HL-60 (cell line): ENCODE data around the gene COBL.

Experiments used
- DNase-seq, 2 experiments: peaks; one replicate each; pipeline ENCODE4 v3.0.0-alpha.2; 2010 to 2020; ENCODE audit warnings: low read depth in 1 of 2, low spot score in 1 of 2
- H3K27ac ChIP-seq: fragments of 250-450 bp; sonication (Bioruptor Pico); replicated peaks from 2 replicates; pipeline ENCODE4 v1.5.1; 2020; ENCODE audit warnings: mild to moderate bottlenecking, moderate library complexity
- H3K27me3 ChIP-seq: fragments of 250-450 bp; sonication (Bioruptor Pico); 2 replicates; pipeline ENCODE4 v1.5.1; 2021; ENCODE audit warnings: mild to moderate bottlenecking, moderate library complexity; ENCODE audit not compliant: insufficient read depth, poor library complexity, severe bottlenecking
- H3K4me3 ChIP-seq: replicated peaks from 2 replicates; pipeline ENCODE4 v1.5.1; 2011; ENCODE audit warnings: mild to moderate bottlenecking, control low read depth, low read length; ENCODE audit not compliant: insufficient read depth
- GABPA ChIP-seq: IDR thresholded peaks from 2 replicates; pipeline ENCODE4 v1.6.1; 2012; ENCODE audit warnings: low read depth
- POLR2AphosphoS5 ChIP-seq: IDR thresholded peaks from 2 replicates; pipeline ENCODE4 v1.6.1; 2012; ENCODE audit warnings: low read depth
- SPI1 ChIP-seq: IDR thresholded peaks from 2 replicates; pipeline ENCODE4 v1.6.1; 2012; ENCODE audit warnings: low read depth, mild to moderate bottlenecking, borderline replicate concordance
- TF ChIP-seq, protein P1 (sequence below): IDR thresholded peaks from 2 replicates; pipeline ENCODE4 v1.6.1; 2012; ENCODE audit warnings: low read depth; ENCODE audit not compliant: insufficient replicate concordance
- TF ChIP-seq, protein P2 (sequence below): IDR thresholded peaks from one replicate; pipeline ENCODE4 v1.5.1; 2011; ENCODE audit warnings: low read length, control low read depth, inconsistent platforms; ENCODE audit not compliant: insufficient read depth

Gene COBL

GRCh38 chr7:51118628-51119027 lies 198.0 kb downstream of the COBL start:
- Histone ChIP-seq H3K27me3 (no peaks in the 10 kb centered on the region), H3K27ac (no peak overlapping the region), H3K4me3 (no peak overlapping the region)
- no peak for DNase-seq
- TF ChIP-seq, protein P1, sequence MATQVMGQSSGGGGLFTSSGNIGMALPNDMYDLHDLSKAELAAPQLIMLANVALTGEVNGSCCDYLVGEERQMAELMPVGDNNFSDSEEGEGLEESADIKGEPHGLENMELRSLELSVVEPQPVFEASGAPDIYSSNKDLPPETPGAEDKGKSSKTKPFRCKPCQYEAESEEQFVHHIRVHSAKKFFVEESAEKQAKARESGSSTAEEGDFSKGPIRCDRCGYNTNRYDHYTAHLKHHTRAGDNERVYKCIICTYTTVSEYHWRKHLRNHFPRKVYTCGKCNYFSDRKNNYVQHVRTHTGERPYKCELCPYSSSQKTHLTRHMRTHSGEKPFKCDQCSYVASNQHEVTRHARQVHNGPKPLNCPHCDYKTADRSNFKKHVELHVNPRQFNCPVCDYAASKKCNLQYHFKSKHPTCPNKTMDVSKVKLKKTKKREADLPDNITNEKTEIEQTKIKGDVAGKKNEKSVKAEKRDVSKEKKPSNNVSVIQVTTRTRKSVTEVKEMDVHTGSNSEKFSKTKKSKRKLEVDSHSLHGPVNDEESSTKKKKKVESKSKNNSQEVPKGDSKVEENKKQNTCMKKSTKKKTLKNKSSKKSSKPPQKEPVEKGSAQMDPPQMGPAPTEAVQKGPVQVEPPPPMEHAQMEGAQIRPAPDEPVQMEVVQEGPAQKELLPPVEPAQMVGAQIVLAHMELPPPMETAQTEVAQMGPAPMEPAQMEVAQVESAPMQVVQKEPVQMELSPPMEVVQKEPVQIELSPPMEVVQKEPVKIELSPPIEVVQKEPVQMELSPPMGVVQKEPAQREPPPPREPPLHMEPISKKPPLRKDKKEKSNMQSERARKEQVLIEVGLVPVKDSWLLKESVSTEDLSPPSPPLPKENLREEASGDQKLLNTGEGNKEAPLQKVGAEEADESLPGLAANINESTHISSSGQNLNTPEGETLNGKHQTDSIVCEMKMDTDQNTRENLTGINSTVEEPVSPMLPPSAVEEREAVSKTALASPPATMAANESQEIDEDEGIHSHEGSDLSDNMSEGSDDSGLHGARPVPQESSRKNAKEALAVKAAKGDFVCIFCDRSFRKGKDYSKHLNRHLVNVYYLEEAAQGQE: no peak
- TF ChIP-seq GABPA: no peak
- TF ChIP-seq, protein P2, sequence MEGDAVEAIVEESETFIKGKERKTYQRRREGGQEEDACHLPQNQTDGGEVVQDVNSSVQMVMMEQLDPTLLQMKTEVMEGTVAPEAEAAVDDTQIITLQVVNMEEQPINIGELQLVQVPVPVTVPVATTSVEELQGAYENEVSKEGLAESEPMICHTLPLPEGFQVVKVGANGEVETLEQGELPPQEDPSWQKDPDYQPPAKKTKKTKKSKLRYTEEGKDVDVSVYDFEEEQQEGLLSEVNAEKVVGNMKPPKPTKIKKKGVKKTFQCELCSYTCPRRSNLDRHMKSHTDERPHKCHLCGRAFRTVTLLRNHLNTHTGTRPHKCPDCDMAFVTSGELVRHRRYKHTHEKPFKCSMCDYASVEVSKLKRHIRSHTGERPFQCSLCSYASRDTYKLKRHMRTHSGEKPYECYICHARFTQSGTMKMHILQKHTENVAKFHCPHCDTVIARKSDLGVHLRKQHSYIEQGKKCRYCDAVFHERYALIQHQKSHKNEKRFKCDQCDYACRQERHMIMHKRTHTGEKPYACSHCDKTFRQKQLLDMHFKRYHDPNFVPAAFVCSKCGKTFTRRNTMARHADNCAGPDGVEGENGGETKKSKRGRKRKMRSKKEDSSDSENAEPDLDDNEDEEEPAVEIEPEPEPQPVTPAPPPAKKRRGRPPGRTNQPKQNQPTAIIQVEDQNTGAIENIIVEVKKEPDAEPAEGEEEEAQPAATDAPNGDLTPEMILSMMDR: no peak
- no peak for TF ChIP-seq SPI1
- no peak for TF ChIP-seq POLR2AphosphoS5

DNA sequence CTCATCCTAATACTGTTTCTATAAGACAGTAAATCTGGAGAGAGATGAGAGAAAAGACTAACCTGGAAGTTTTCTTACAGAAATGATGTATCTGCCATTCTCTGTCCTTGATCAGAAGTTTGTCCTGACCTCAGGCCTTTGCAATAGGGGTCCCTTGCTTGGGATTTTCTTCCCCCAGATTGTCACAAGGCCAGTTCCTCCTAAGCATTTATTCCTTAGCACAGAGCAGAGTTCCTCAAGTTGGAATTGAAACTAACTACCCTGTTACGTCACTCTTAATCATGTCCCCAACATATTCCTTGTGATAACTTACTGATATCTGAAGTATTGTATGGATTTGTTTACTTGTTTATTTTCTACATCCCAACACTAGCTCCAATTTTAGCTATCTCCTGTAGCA lies 202.1 kb downstream of the COBL start:
- H3K27me3 ChIP-seq: no peaks in the 10 kb centered on the region
- H3K27ac ChIP-seq: no peak overlapping the region
- no peak for DNase-seq
- H3K4me3 ChIP-seq: no peak overlapping the region
- TF ChIP-seq GABPA (no peak), SPI1 (no peak), POLR2AphosphoS5 (no peak)
- TF ChIP-seq, protein P2: no peak
- TF ChIP-seq, protein P1: no peak

GRCh38 chr7:51113962-51114361 lies 202.6 kb downstream of the COBL start:
- TF ChIP-seq, protein P2: no peak
- TF ChIP-seq POLR2AphosphoS5 (no peak), SPI1 (no peak)
- TF ChIP-seq, protein P1: no peak
- Histone ChIP-seq H3K27me3 (no peaks in the 10 kb centered on the region), H3K27ac (no peak overlapping the region), H3K4me3 (no peak overlapping the region)
- DNase-seq: no peak
